NCI-H748 treated with DMSO at 0.1 percent for 48 hours (cell line): ENCODE data around the gene TOM1L2.

Experiments used
- DNase-seq: peaks from one replicate; lab custom pipeline; 2025; lab: John Stamatoyannopoulos, UW

Gene TOM1L2

DNA sequence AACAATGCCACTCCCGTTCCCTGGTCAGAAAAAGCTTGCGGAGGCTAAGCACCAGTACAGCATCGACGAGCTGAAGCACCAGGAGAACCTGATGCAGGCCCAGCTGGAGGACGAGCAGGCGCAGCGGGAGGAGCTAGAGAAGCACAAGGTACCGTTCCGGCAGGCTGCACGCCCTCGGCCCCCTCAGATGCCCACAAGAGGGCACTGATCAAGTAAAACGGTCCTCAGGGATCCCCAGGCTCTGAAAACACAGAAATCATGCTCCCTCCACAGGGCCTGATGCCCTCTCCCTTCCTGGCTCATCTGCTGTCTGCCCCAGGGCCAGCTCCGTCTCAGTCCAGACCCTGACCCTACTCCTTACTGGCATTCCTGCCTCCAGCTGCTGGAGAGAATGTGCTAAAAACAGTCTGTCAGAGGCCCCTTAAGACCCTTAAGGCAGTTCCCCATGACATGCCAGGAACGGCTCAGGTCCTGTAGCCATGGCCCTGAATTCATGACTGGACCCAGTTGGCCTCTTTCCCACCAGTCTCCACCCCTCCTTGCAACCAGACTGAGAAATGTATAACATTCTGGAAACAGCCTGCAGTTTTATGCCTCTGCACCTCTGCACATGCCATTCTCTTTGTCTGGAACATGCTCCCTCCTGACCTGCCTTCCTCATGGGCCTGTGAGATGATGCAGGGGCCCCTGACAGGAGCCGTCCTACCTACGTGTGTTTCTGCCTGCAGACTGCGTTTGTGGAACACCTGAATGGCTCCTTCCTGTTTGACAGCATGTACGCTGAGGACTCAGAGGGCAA, 22.3 kb upstream of the TOM1L2 start:
- DNase-seq: peak; percentile 7

DNA sequence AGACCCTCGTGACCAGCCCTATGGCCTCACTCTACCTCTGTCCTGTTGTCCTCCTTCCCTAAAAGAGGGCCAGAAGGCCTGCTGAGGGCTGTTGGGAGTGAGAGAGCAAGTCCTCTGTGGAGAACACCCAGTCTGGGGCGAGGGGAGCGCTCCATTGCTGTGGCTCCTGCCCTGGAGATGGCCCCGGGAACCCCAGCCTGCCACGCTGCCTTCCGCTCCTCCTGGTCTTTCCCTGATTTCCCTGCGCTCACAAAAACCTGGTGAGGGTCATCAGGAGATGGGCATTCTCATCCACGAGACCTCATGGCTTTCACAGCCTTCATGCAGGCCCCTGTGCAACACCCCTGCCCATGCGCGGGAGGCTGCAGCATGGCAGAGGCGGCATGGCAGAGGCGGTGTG, 21.7 kb upstream of the TOM1L2 start:
- DNase-seq: no peak

- no peak for DNase-seq
Observed at GRCh38 chr17:17993366-17993765, 21.2 kb upstream of the TOM1L2 start.

- DNase-seq: no peak
Observed at GRCh38 chr17:17990282-17990681, 18.1 kb upstream of the TOM1L2 start.

DNA sequence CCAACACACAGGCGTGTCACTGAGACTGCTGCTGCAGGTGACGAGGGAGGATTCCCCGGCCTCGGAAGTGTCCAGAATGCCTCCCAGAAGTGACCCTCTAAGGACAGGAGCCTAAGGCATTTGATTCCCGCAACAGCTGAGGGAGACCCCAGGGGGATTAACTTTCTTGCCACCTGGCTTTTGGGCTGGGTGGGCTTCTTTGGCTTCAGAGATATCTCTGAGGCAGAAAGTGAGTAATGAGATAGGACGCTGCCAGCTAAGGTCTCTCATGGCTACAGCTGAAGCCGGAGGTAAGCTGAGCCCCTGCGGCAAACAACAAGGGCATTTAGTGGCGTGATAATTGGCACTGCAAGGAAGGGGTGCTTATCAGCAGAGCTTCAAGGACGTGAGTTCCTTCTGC, 17.4 kb upstream of the TOM1L2 start:
- no peak for DNase-seq

GRCh38 chr17:17989081-17989480, 16.9 kb upstream of the TOM1L2 start:
- no peak for DNase-seq

- DNase-seq: no peak
Observed at GRCh38 chr17:17988427-17988945, 16.3 kb upstream of the TOM1L2 start.

- DNase-seq: peak; percentile 4
Observed at GRCh38 chr17:17987901-17988300, 15.7 kb upstream of the TOM1L2 start.

GRCh38 chr17:17987187-17987896, 15.1 kb upstream of the TOM1L2 start:
- no peak for DNase-seq

- DNase-seq: no peak
Observed at GRCh38 chr17:17985555-17985954, 13.4 kb upstream of the TOM1L2 start.

DNA sequence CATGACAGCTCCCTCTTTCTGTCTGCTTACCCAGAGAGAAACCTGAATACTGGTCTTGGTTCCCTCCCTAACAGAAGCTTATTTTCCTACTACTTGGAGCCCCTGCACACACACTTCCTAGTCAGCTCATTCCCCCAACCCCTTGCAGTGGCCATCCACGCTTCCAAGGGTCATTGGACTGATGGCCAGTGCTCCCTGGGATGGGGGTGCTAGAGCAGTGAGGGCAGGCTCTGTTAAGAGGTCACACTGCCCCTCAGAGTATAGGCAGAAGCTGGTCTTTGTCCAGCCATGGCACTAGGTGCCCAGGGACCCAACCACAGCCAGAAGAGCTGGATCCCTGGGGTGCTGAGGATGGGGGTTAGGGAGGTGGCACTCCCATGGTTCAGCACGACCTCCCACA, 13.0 kb upstream of the TOM1L2 start:
- no peak for DNase-seq

- DNase-seq: no peak
Observed at GRCh38 chr17:17983776-17984175, 11.6 kb upstream of the TOM1L2 start.

DNA sequence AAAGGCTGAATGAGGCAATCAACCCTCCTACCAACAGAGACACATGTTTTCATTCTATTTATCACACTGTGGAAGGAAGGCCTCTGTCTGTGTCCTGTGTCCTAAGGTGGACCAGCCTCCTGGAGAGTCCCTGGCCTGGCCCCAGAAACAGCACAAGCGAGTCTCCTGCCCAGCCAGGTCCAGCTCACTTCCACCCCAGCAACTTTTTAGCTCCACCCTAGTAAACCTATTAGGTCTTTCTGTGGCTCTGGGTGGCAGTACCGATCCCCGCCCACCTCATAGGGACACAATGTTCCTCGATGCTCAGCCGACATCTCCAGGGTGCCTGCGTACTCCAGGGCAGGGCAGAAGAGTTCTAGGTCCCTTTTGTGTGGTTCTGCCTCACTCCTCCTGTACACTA, 11.2 kb upstream of the TOM1L2 start:
- DNase-seq: no peak

DNA sequence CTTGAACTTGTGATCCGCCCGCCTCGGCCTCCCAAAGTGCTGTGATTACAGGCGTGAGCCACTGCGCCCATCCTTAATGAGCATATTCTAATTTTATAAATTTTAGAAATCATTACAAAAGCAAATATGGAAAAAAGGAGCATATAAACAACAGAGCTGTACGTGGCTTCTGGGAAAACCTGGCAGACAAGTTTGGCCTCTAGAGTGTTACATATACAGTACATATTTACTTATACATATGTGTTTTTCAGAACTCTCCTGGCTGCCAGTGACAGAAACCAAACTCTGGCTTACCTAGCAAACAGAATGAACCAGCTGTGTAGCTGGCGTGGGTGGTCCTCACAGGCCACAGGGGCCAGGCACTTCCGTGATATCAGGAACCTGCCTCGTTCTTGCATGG, 10.6 kb upstream of the TOM1L2 start:
- DNase-seq: no peak

GRCh38 chr17:17981330-17981729, 9.1 kb upstream of the TOM1L2 start:
- no peak for DNase-seq

DNA sequence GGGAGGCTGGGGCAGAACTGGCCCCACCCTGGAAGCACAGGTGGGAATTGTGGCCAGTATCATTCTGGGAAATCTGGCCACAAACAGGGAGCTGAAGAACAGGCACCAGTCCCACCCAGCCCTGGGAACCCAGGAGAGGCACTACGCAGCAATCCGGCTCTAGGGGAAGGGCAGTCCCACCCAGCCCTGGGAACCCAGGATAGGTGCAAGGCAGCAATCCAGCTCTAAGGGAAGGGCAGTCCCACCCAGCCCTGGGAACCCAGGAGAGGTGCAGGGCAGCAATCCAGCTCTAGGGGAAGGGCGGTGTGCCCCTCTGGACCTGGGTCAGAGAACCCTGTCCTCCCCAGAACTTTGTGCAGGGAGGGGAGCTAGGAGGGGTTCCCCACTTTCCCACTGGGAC, 7.6 kb upstream of the TOM1L2 start:
- DNase-seq: no peak

GRCh38 chr17:17978481-17979424, 6.6 kb upstream of the TOM1L2 start:
- no peak for DNase-seq

DNA sequence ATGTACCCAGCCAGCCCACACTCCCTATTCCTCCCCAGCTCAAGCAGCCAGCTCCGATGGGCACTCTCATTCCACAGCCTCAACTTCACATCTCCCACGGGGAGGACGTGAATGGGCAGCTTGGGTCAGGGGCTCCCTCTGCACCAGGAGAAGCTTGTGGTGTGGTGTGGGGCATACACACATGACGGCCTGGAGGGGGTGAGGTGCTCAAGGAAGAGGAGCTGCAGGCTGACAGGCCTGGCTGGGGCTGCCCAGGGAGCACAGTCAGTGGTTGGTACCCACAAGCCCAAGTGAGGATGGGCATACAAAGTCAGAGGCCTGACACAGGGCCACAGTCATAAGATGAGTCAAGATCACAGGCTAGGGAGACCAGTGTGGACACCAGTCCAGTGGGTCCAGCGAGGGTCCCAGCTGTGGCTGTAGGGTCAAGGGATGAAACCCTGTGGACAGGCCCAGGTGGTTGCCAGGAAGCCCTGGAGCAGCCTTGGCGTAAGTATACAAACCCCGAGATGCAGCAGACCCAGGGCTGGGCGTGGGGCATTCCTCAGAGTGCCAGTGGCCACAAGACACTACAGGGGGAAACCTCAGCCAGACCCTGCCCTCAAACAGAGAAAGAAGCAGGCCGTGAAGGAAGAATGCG, 4.9 kb upstream of the TOM1L2 start:
- no peak for DNase-seq

- DNase-seq: no peak
Observed at GRCh38 chr17:17975436-17975835, 3.2 kb upstream of the TOM1L2 start.

DNA sequence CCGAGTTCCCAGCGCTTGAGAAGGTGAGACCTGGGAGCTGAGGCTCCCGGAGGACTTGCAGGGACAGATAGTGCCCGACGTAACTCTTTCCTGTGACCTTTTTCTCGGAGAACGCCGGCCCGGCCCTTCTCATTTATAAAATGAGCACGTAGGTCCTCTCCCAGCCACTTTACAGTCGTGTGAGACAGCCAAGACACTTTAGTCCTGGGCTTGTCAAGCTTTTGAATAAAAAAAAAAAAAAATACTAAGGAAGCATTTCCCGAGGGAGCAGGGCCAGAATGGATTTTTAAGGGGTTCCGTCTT, 703 bp upstream of the TOM1L2 start:
- no peak for DNase-seq

GRCh38 chr17:17971431-17972125, 622 bp downstream of the TOM1L2 start:
- no peak for DNase-seq
